OCI-LY7 (cell line): ENCODE results near the gene TK1.

Source experiments
- EZH2phosphoT487 ChIP-seq: fragments of 200-600 bp; sonication (generic); IDR thresholded peaks from 2 replicates; pipeline ENCODE4 v1.6.1; 2018; ENCODE audit warnings: low read depth, borderline replicate concordance, mild to moderate bottlenecking, mixed run types, antibody characterized with exemption, low read length, moderate library complexity, mixed read lengths
- TF ChIP-seq, protein P1 (sequence below): fragments of 200-600 bp; sonication (generic); conservative IDR thresholded peaks from 2 replicates; pipeline ENCODE4 v1.5.1; 2014; ENCODE audit warnings: mild to moderate bottlenecking, antibody characterized with exemption, low read length, moderate library complexity, mixed read lengths

DNA sequence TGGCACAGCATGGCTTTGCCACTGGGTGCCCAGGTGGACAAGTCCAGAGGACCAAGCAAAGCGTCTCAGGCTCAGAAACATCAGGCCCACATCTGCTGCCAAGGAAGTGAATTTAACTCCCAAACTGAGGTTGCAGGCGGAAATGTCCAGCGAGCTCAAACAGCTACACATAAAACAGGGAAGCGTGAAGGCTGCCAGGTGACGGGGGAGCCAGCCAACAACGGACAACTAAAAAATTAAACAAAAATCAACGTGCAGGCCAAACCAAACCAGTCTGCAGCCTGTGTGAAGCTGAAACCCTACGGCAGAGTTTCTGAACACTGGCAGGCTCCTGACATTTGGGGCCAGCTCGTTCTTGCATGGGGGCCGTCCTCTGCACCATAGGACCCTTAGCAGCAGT, 2.5 kb downstream of the TK1 start:
- TF ChIP-seq, protein P1, sequence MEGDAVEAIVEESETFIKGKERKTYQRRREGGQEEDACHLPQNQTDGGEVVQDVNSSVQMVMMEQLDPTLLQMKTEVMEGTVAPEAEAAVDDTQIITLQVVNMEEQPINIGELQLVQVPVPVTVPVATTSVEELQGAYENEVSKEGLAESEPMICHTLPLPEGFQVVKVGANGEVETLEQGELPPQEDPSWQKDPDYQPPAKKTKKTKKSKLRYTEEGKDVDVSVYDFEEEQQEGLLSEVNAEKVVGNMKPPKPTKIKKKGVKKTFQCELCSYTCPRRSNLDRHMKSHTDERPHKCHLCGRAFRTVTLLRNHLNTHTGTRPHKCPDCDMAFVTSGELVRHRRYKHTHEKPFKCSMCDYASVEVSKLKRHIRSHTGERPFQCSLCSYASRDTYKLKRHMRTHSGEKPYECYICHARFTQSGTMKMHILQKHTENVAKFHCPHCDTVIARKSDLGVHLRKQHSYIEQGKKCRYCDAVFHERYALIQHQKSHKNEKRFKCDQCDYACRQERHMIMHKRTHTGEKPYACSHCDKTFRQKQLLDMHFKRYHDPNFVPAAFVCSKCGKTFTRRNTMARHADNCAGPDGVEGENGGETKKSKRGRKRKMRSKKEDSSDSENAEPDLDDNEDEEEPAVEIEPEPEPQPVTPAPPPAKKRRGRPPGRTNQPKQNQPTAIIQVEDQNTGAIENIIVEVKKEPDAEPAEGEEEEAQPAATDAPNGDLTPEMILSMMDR, result no peak
- TF ChIP-seq EZH2phosphoT487, result no peak
